Ishikawa (cell line): ENCODE results near the gene NPLOC4.

Experiments used
- EGR1 ChIP-seq: IDR thresholded peaks from 2 replicates; pipeline ENCODE4 v1.6.1; 2012
- MAX ChIP-seq: IDR thresholded peaks from 2 replicates; pipeline ENCODE4 v1.6.1; 2012
- TCF12 ChIP-seq: IDR thresholded peaks from 2 replicates; pipeline ENCODE4 v1.6.1; 2012; ENCODE audit warnings: low read depth
- TEAD4 ChIP-seq: IDR thresholded peaks from 2 replicates; pipeline ENCODE4 v1.6.1; 2012

- TF ChIP-seq TEAD4 (no peak), TCF12 (no peak), EGR1 (no peak), MAX (no peak)
Measured at GRCh38 chr17:81529437-81529803, 107.5 kb downstream of the NPLOC4 start.
